HG03103 (cell line): Measurements from ENCODE around the gene ZNF837.

ENCODE experiments used
- ATAC-seq: cut with Tn5 transposase; IDR thresholded peaks from one replicate; pipeline ENCODE4 v1.9.1; 2021; ENCODE audit warnings: low read depth; ENCODE audit not compliant: unreplicated experiment

Gene ZNF837

DNA sequence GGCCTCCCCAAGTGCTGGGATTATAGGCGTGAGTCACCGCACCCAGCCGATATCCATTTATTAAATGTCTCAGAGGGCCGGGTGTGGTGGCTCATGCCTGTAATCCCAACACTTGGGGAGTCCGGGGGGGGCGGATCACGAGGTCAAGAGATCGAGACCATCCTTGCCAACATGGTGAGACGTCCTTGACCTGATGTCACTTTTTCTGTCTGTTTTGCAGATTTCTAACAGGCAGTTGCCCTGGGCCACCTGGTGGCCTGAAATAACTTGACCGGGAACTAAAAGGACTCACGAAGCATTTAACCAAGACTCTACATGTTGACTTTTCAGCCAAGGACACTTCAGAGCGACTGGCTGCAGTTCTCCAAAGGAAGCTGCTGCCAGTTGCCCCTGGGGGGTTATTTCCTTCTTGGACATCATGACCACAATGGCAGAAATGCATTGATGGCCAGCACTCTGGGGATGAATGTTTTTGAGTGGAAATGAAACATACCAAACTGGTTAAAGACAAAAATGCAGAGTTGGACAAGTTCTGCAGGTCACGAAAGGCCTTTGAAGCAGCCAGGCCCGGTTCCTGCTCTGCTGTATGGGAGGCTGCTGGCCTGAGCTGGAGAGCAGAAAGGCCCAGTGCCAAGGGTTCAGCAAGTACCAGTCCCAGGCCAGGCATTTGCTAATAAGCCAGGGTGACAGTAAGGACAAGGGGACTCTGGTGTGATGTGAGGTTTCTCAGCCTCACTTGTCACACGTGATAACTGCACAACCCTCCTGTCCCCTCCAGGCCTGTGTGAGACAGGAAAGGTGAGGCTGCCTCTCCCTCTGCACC, 8.3 kb downstream of the ZNF837 start:
- no peak for ATAC-seq

DNA sequence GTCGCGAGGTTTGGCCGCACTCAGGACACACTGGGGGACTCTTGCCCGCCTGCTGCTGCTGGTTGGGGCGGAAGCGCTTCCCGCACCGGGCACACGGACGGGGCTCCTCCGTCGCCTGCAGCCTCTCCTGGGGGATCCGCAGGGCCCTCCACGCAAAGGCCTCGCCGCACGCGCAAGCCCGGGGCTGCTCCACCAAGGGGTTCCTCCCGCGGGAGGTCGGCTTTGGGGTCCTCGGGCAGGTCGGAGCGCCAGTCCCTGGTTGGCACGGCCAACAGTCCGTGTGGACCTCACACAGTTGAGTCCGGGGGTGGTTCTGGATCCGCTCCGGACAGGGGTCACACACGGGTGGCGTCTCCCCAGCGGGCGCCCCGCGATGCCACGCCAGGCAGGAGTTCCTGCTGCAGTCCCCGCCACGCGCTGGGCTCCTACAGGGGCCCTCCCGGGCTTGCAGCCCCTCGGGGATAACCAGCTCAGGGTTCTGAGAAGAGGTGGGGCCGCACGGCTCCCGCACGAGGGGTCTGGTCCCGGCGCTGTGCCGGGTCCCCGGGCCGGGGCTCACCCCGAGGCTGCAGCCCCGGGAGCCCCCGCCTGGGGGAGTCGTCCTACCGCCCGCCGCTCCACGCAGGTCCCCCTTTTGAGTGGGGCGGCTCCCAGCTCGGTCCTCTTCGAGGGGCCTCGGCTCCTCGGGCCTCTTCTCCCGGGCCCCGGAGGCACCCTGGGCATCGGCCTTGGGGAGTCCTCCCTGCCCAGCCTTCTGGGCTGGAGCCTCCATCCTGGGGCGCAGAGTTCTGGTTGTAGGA, 12.1 kb downstream of the ZNF837 start:
- ATAC-seq = no peak

DNA sequence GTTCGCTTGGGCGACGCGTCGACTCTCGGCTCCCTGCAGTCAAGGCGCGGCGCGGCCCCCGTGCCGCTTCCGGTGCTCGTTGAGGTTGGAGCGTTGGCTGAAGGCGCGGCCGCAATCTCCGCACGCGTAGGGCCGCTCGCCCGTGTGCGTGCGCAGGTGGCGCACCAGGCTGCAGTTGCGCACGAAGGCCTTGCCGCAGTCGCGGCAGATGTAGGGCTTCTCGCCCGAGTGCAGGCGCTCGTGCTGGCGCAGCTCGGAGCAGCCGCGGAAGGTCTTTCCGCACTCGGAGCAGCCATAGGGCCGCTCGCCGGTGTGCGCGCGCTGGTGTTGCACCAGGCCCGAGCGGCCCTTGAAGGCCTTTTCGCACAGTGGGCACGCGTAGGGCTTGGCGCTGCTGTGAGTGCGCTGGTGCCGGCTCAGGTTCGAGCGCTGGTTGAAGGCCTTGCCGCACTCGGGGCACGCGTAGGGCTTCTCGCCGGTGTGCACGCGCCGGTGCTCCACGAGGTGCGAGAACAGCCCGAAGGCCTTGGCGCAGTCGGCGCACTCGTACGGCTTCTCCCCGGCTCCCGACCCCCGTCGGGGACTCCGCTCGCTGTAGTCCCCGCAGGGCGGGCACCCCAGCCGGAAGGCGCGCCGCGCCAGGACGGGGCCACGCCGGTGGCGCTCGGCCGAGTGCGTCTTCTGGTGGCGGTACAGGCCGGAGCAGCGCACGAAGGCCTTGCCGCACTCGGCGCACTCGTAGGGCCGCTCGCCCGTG, 13.0 kb downstream of the ZNF837 start:
- ATAC-seq = no peak

DNA sequence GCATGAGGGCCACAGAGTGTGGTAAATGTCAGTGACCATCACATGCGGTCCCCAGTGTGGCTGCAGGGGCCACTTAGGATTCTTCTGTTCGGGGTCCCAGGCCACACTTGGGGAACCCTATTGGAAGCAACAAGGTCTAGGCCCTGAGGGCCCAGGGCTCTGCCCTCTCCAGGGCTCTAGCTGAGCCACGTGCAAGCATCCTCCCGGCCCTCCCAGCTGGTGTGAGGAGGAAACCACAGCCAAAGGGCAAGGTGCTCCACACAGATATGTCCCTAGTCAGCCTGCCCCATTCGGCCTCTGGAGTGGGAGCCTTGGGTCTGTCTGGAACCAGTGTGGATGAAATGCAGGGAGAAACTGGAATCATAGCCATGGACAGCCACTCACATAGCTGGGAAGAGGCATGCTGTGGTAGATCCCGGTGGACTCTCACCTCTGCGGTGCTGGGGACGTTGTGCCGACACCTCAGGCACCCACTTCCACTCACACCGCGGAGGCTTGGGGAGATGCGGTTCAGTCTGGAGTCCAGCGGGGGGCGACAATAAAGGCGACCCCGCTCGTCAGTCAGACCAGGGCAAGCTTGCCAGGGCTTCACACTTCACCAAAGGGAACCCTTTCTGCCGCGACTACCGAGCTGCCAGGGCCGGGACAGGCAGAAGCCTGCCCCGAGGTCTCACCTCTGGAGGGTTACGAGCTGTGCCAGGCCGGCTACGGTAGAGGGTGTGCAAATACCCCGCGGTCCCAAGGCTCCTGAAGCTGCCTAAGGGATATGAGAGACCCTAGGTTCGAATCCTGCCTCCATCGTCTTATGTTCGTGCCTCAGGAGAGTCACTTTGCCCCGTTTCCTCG, 14.0 kb downstream of the ZNF837 start:
- ATAC-seq = no peak

DNA sequence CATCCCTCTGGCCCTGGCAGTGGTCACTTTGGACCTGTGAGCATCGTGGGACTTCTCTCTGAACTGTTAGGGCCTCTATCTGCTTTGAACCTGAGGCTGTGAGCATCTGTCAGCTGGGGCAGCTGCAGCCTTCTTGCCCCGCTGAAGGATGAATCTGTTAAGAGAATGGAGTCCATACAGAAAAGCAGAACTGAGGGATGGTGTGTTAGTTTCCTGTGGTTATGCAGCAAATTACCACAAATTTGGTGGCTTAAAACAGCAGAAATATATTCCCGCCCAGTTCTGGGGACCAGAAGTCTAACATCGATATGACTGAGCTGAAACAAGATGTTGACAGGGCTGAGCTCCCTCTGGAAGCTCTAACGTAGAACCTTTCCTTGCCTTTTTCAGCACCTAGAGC, 16.7 kb downstream of the ZNF837 start:
- ATAC-seq = no peak

DNA sequence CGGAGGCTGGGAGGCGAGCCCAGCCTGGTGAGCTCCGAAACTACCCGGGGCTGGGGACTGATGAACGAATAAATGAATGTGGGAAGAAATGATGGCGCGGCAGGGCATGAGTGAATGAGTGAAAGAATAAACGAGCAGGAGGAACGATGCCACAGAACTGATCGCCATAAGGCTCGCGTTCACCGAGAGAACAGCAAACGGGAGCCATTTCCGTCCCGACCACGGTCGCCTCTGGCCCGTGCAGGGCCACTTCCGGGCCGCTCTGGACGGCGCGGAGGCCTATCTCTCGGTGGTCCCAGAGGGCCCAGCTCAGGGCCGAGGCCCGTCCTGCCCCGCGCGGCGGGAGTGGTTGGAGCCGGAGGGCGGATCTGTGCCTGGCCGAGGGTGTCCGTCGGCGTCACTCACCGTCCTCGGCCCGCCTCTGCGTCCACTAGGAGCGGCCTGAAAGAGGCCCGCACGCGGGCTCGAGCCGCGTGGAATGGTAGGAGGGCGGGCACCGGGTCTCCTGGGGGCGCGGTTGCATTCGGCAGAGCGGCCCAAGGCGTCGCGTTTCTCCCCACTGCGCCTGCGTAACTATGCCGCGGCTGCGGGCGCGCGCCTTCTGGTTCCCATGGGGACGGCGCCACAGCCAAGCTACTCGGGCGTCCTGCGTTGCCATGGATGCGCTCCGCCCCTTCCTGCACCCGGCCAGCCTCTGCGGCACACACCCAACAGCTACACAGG, 18.4 kb downstream of the ZNF837 start, which contains the start of gene ZNF497:
Gene ZNF497 (minus strand): TSS at position 480 of the 723 bp plus-strand sequence. CDS start 5,116 bp downstream, outside the sequence.
- peak; percentile 83 for ATAC-seq

DNA sequence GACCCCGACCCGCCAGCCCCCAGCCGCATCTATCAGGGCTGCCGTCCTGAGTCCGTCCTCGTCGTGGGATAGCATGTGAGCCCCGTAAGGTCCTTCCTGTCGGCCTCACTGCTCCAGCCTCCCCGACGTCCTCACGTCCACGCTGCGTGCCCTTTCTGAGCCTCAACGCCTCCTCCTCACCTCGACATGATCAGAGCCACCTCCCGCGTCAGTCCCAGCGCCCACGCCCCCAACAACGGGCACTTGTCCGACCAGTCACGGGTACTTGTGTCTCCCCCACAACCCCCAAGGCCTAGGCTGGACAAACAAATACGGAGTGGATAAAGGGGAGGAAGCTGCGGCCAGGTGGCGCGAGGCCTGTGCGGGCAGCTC, 18.9 kb downstream of the ZNF837 start:
- peak; percentile 2 for ATAC-seq

DNA sequence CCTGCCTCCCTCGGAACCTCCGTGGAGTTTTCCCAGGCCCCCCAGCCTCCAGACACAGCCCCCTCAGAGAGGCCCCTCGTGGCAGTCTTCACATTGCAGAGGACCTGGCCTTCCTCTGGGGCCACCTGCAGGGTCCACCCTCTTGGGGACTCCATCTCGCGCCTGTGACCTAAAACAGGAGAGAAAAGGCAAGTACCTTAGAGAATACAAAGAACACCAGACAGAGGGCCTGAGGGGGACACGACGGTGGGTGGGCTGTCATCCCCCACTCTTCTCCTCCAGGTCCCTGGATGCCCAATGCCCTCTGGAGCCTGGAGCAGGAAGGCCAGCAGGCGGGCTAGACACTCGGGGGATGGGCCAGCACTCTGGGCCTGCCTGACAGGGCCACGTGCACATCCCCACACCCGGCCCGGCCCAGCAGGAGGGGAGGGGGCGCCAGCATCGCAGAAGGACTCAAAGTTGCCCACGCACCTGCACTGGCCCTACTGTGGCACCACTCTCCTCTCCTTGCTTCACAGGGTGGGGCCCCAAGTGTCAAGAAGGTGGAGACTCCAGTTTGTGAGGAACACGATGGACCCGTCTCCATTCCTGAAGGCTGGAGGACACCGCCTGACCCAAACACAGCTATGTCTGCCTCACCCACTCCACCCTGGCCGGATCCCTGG, 23.2 kb downstream of the ZNF837 start:
- ATAC-seq = no peak

DNA sequence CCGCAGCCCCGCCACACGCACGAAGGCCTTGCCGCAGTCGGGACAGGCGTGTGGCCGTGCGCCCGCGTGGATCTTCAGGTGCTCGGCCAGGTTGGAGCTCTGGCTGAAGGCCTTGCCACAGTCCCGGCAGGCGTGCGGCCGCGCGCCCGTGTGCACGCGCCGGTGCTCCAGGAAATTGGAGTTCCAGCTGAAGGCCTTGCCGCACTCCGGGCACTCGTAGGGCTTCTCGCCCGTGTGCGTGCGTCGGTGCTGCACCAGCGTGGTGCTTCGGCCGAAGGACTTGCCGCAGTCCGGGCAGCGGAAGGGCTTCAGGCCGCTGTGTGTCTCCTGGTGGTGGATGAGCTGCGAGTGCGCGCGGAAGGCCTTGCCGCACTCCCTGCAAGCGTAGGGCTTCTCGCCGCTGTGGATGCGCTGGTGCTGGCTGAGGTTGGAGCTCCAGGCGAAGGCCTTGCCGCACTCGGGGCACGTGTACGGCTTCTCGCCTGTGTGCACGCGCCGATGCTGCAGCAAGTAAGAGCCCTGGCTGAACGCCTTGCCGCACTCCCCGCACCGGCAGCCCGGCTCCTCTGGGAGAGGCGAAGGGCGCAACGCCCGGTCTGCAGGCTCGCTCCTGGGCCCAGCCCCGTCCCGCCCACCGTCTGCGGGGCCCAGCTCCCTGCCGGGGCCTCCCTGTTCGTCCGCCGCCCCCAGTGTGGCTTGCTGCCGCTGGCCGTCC, 23.9 kb downstream of the ZNF837 start:
- no peak for ATAC-seq

DNA sequence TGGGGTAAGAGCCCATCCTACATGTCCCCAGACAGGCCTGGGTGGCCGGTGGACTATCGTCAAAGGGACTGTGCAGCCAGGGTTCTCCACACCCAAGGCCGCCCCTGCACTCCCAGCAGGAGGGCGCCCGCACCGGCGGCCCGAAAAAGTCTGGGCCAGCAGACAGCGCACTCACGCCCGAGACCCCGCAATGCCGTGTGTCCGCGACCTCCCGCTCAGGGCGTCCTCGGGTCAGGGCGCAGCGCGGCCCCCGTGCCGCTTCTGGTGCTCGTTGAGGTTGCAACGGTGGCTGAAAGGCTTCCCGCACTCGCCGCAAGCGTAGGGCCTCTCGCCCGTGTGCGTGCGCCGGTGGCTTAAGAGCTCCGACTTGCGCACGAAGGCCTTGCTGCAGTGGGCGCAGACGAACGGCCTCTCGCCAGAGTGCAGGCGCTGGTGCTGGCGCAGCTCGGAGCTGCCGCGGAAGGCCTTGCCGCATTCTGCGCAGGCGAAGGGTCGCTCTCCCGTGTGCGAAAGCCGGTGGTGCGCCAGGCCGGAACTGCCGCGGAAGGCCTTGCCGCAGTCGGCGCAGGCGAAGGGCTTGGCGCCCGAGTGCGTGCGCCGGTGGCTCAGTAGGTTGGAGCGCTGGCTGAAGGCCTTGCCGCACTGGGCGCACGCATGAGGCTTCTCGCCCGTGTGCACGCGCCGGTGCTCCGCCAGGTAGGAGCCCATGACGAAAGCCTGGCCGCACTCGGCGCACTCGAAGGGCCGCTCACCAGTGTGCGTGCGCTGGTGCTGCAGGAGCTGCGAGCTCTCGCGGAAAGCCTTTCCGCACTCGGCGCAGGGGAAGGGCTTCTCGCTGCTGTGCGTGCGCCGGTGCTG, 24.7 kb downstream of the ZNF837 start:
- no peak for ATAC-seq

DNA sequence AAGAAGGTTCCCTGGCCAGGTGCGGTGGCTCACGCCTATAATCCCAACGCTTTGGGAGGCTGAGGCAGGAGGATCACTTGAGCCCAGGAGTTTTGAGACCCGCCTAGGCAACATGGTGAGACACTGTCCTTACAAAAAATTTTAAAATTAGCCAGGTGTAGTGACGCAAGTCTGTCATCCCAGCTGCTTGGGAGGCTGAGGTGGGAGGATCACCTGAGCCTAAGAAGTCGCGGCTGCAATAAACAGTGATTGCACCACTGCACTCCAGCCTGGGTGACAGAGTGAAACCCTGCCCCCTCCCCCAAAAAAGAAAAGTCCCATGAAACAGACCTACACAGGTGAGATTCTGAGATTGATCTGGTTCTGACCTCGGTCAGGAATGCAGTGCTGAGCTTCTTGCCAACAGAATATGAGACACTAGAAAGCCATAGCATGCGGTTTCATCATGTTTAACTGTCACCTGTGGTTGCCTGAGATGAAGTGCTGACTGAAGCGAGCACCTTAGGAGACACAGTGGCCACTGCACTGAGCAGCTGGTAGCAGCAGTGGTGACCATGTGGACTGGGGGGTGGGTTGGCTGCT, 25.5 kb downstream of the ZNF837 start:
- ATAC-seq = no peak

DNA sequence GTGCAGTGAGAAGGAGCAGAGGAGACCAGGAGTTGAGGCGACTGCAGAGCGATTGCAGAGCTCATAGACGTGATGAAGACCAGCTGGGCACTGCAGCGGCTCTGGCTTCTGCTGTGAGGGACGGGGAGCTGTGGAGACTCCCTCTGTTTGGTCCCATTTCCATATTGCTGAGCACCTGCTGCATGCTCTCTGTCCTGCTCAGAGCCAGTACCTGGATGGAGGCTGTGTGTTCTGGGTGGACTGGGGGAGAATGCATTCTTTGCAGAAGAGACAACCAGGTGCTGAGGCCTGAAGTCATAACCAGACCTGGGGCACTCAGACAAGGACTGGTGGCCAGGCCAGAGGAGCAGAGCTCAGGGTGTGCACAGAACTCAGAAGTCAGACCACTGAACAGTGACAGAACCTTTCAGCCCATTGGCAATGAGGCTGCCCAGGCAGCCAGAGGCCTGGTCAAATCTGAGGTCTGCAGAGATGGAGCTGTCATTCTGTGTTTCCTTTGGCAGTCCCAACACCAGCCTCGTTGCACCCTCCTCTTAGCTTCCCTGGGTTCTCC, 26.3 kb downstream of the ZNF837 start:
- no peak for ATAC-seq

DNA sequence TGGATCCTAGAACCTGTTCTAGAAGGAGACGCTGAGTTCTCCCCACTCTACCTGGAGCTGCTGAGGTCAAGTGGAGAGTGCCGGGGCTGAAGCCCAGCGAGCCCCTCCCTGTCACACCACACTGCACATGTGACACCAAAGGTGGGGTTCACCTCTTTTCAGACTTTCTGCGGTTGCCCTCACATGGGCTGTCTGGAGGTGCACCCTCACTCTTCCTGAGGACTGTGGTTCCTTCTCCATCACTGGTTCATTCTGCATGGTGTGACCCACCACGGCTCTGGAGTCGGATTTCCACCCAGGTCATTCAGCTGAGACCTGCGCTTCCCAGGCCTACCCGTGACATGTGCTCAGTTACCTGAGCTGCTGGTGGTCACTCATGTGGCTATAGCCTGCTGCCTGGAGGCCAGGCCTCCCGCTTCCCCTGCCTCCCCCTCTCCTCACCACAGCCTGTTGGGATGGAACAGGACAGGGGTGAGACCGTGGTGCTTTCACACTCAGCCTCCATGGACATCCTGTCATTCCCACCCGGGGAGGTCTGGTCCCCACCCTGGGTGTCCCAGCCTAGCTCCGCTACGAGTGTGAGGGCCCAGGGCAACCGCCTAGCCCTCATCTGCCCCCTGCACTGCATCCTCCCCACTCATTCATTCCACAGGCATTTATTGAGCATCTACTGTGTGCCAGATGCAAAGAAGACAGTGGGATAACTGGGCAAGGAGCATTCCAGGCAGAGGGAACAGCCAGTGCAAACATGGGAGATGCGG, 26.9 kb downstream of the ZNF837 start:
- no peak for ATAC-seq

DNA sequence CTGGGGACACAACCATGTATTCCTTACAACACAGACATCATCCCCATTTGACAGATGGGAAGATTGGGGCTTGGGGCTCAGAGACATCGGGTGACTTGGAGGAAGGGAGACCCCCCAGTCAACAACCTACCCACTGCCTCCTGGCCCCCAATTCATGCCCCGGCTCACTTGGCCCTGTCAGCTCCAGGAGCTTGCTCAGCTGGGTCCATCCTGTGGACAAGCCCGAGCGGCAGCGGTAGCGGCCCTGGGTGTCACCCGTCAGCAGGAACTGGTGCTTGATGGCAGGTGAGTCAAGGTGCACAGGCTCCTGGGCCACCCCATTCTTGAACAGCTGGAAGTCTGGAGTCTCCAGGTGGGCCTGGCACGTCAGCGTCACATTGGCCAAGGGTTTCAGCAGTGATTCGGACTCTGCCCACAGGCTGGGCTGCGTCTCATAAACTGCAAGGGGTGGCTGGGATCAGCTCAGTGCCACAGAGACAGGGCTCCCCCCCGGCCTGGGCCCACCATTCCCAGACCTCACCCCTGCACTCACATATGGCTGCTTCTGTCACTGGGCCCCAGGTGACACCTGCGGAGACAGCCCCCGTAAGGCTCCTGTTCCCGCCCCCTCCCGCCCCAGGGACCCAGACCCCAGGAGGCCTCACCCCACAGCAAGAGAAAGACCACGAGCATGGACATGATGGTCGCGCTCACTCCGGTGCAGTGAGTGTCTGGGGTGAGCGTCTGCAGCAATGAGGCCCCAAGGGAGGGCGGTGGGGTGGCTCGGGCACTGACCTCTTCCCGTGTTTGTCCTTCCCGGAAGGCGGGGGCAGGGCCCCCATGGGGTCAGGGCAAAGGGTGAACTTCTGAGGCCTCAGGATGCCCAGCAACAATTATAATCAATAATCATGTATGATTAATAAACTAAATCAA, 27.8 kb downstream of the ZNF837 start, which contains the start of gene A1BG:
Gene A1BG (minus strand): TSS at position 733 of the 912 bp plus-strand sequence. CDS start 55 bp downstream, at position 678.
- ATAC-seq = no peak
